K562 (cell line): Measurements from ENCODE around the gene SETD1B. TPM values are rescaled to one million over a fixed set of nuclear protein-coding genes. Genes with fewer than 3 reads are reported as not detected.
A peak's percentile ranks its signal among the peaks of the same experiment; 100 is the strongest.

Experiments
- BRCA1 ChIP-seq, 2 experiments: fragments of 450-650 bp in 1 of 2; sonication (generic) in 1 of 2; formaldehyde crosslinking in 1 of 2; IDR thresholded peaks; 2 replicates each; pipeline versions ENCODE4 v1.5.0 to v1.6.1; 2017 to 2020; ENCODE audit warnings: mild to moderate bottlenecking in 1 of 2, missing genetic modification reagents in 1 of 2
- CREB3 ChIP-seq: fragments of 450-650 bp; conservative IDR thresholded peaks from 2 replicates; pipeline ENCODE4 v1.6.1; 2016; ENCODE audit warnings: missing genetic modification characterization, low read depth, mild to moderate bottlenecking, missing compliant biosample characterization, moderate library complexity
- ESRRA ChIP-seq: fragments of 450-650 bp; IDR thresholded peaks from 2 replicates; pipeline ENCODE4 v1.6.1; 2014; ENCODE audit warnings: low read depth, mild to moderate bottlenecking, moderate library complexity, borderline replicate concordance
- FOXA3 ChIP-seq, 2 experiments: fragments of 450-650 bp in 1 of 2; sonication (generic) in 1 of 2; formaldehyde crosslinking; IDR thresholded peaks in 1 of 2; conservative IDR thresholded peaks in 1 of 2; 2 replicates each; pipeline versions ENCODE4 v1.4.0 to v1.8.0; 2020 to 2022; ENCODE audit warnings: mild to moderate bottlenecking in 2 of 2, missing genetic modification reagents in 1 of 2
- HCFC1 ChIP-seq: IDR thresholded peaks from 2 replicates; pipeline ENCODE4 v1.6.1; 2012; ENCODE audit warnings: low read depth, low read length, improper control_type of control experiment
- MAZ ChIP-seq, 2 experiments: fragments of 450-650 bp in 1 of 2; sonication (generic) in 1 of 2; formaldehyde crosslinking; IDR thresholded peaks in 1 of 2; conservative IDR thresholded peaks in 1 of 2; 2 replicates each; pipeline versions ENCODE4 v1.4.0 to v1.5.0; 2020; ENCODE audit warnings: mild to moderate bottlenecking in 1 of 2, missing genetic modification reagents in 1 of 2
- MTF1 ChIP-seq: fragments of 250-450 bp; sonication (Bioruptor Pico); IDR thresholded peaks from 2 replicates; pipeline ENCODE4 v1.9.0; 2021; ENCODE audit warnings: moderate library complexity, mild to moderate bottlenecking, inconsistent platforms, borderline replicate concordance
- POLR2A ChIP-seq: fragments of 450-650 bp; conservative IDR thresholded peaks from 2 replicates; pipeline ENCODE4 v1.6.1; 2016
- RAD21 ChIP-seq, 2 experiments: fragments of 250-450 bp in 1 of 2; fragments of 450-650 bp in 1 of 2; sonication (Bioruptor Pico) in 1 of 2; formaldehyde crosslinking in 1 of 2; IDR thresholded peaks in 1 of 2; conservative IDR thresholded peaks in 1 of 2; 2 replicates each; pipeline versions ENCODE4 v1.4.0 to v1.8.0; 2020 to 2022; ENCODE audit warnings: mild to moderate bottlenecking in 2 of 2, moderate library complexity in 1 of 2
- SNIP1 ChIP-seq: fragments of 450-650 bp; IDR thresholded peaks from 2 replicates; pipeline ENCODE4 v1.7.1; 2017; ENCODE audit warnings: low read depth, mild to moderate bottlenecking
- TOE1 ChIP-seq, 2 experiments: fragments of 450-650 bp in 1 of 2; sonication (generic) in 1 of 2; formaldehyde crosslinking in 1 of 2; IDR thresholded peaks; 2 replicates each; pipeline versions ENCODE4 v1.7.1 to v1.8.0; 2016 to 2022; ENCODE audit warnings: borderline replicate concordance in 2 of 2, mild to moderate bottlenecking in 2 of 2, antibody characterized with exemption in 1 of 2, inconsistent platforms in 1 of 2, low read depth in 1 of 2, missing genetic modification reagents in 1 of 2, moderate library complexity in 1 of 2
- XRCC3 ChIP-seq: fragments of 450-650 bp; IDR thresholded peaks from 2 replicates; pipeline ENCODE4 v1.6.1; 2017; ENCODE audit warnings: mild to moderate bottlenecking, moderate library complexity
- polyA plus RNA-seq, 8 experiments: library from polyadenylated mRNA; depleted of rRNA in 4 of 8; stranded (reverse) in 5 of 8; unstranded in 3 of 8; fragments of >200 nt; fragmentation: Nextera tagmentation in 2 of 8; fragmentation: Illumina TruSeq in 1 of 8; extraction: Ambion mirVana in 2 of 8; extraction: Trizol in 1 of 8; gene quantifications; 2 replicates each; pipeline versions ENCODE4 v1.2.1 to v1.2.3, GENCODE V29; 2011 to 2014; ENCODE audit warnings: inconsistent platforms in 1 of 8, missing spikeins in 1 of 8
- total RNA-seq, 7 experiments: library from RNA; depleted of rRNA in 6 of 7; stranded (reverse); fragments of >200 nt in 6 of 7; fragmentation: Illumina TruSeq in 2 of 7; extraction: Trizol in 2 of 7; gene quantifications; 2 replicates each; pipeline versions ENCODE4 v1.2.1 to v1.2.3, GENCODE V29; 2011 to 2021; ENCODE audit warnings: low replicate concordance in 1 of 7
- TF ChIP-seq, protein P1 (sequence below): fragments of 450-650 bp; IDR thresholded peaks from 2 replicates; pipeline ENCODE4 v1.6.1; 2017; ENCODE audit warnings: antibody characterized with exemption, mild to moderate bottlenecking
- TF ChIP-seq, protein P2 (sequence below): fragments of 250-450 bp; sonication (Bioruptor Pico); IDR thresholded peaks from 2 replicates; pipeline ENCODE4 v1.4.0; 2020; ENCODE audit warnings: mild to moderate bottlenecking
- TF ChIP-seq, protein P3 (sequence below): fragments of 250-450 bp; sonication (Bioruptor Pico); IDR thresholded peaks from 2 replicates; pipeline ENCODE4 v1.4.0; 2020; ENCODE audit warnings: mild to moderate bottlenecking, moderate library complexity, borderline replicate concordance

SETD1B gene
- total and polyA plus RNA-seq, 9 of the 15 experiments (the other 6 are each of a cell fraction or from before 2014, with no cell fraction given), result 0.48 to 26.6 (median 2.3) TPM

GRCh38 chr12:121776190-121777098, 27.4 kb upstream of the SETD1B start (continued):
- TF ChIP-seq, protein P1, sequence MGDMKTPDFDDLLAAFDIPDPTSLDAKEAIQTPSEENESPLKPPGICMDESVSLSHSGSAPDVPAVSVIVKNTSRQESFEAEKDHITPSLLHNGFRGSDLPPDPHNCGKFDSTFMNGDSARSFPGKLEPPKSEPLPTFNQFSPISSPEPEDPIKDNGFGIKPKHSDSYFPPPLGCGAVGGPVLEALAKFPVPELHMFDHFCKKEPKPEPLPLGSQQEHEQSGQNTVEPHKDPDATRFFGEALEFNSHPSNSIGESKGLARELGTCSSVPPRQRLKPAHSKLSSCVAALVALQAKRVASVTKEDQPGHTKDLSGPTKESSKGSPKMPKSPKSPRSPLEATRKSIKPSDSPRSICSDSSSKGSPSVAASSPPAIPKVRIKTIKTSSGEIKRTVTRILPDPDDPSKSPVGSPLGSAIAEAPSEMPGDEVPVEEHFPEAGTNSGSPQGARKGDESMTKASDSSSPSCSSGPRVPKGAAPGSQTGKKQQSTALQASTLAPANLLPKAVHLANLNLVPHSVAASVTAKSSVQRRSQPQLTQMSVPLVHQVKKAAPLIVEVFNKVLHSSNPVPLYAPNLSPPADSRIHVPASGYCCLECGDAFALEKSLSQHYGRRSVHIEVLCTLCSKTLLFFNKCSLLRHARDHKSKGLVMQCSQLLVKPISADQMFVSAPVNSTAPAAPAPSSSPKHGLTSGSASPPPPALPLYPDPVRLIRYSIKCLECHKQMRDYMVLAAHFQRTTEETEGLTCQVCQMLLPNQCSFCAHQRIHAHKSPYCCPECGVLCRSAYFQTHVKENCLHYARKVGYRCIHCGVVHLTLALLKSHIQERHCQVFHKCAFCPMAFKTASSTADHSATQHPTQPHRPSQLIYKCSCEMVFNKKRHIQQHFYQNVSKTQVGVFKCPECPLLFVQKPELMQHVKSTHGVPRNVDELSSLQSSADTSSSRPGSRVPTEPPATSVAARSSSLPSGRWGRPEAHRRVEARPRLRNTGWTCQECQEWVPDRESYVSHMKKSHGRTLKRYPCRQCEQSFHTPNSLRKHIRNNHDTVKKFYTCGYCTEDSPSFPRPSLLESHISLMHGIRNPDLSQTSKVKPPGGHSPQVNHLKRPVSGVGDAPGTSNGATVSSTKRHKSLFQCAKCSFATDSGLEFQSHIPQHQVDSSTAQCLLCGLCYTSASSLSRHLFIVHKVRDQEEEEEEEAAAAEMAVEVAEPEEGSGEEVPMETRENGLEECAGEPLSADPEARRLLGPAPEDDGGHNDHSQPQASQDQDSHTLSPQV, result peak; percentile 35; the same call in 1 of the 2 replicates
- peak in 1 of 2 experiments; percentile 46; a peak in 1 of 4 replicates for TF ChIP-seq FOXA3 (CRISPR knock-in tag; conservative IDR thresholded peaks at IDR 0.05 in 1 of 2, IDR thresholded peaks at IDR 0.05 in 1 of 2)
- no peak for TF ChIP-seq XRCC3
- TF ChIP-seq, protein P2, sequence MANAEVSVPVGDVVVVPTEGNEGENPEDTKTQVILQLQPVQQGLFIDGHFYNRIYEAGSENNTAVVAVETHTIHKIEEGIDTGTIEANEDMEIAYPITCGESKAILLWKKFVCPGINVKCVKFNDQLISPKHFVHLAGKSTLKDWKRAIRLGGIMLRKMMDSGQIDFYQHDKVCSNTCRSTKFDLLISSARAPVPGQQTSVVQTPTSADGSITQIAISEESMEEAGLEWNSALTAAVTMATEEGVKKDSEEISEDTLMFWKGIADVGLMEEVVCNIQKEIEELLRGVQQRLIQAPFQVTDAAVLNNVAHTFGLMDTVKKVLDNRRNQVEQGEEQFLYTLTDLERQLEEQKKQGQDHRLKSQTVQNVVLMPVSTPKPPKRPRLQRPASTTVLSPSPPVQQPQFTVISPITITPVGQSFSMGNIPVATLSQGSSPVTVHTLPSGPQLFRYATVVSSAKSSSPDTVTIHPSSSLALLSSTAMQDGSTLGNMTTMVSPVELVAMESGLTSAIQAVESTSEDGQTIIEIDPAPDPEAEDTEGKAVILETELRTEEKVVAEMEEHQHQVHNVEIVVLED (CRISPR knock-in tag), result no peak
- TF ChIP-seq ESRRA, result peak; percentile 57; the same call in 1 of the 2 replicates
- no peak for TF ChIP-seq SNIP1
- peak; percentile 62 to 79 for TF ChIP-seq RAD21 (CRISPR knock-in tag; conservative IDR thresholded peaks at IDR 0.05 in 1 of 2, IDR thresholded peaks at IDR 0.05 in 1 of 2)
- no peak for TF ChIP-seq CREB3 (tag)
- no peak for TF ChIP-seq HCFC1
- no peak for TF ChIP-seq POLR2A
- no peak for TF ChIP-seq TOE1 (IDR thresholded peaks at IDR 0.05; ENCODE audit: borderline replicate concordance)
- no peak for TF ChIP-seq TOE1 (CRISPR knock-in tag; IDR thresholded peaks at IDR 0.05; ENCODE audit: borderline replicate concordance, low read depth)
- TF ChIP-seq MAZ (CRISPR knock-in tag; conservative IDR thresholded peaks at IDR 0.05 in 1 of 2, IDR thresholded peaks at IDR 0.05 in 1 of 2), result peak; percentile 47 to 55
- TF ChIP-seq, protein P3, sequence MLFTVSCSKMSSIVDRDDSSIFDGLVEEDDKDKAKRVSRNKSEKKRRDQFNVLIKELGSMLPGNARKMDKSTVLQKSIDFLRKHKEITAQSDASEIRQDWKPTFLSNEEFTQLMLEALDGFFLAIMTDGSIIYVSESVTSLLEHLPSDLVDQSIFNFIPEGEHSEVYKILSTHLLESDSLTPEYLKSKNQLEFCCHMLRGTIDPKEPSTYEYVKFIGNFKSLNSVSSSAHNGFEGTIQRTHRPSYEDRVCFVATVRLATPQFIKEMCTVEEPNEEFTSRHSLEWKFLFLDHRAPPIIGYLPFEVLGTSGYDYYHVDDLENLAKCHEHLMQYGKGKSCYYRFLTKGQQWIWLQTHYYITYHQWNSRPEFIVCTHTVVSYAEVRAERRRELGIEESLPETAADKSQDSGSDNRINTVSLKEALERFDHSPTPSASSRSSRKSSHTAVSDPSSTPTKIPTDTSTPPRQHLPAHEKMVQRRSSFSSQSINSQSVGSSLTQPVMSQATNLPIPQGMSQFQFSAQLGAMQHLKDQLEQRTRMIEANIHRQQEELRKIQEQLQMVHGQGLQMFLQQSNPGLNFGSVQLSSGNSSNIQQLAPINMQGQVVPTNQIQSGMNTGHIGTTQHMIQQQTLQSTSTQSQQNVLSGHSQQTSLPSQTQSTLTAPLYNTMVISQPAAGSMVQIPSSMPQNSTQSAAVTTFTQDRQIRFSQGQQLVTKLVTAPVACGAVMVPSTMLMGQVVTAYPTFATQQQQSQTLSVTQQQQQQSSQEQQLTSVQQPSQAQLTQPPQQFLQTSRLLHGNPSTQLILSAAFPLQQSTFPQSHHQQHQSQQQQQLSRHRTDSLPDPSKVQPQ (CRISPR knock-in tag), result no peak
- TF ChIP-seq BRCA1 (IDR thresholded peaks at IDR 0.05), result no peak
- no peak for TF ChIP-seq BRCA1 (CRISPR knock-in tag; IDR thresholded peaks at IDR 0.05)
- no peak for TF ChIP-seq MTF1 (CRISPR knock-in tag)
